Activated CD8-positive, alpha-beta T cell treated with anti-CD3 and anti-CD28 coated beads, Interleukin-2, amount 10 ng/mL, durations not matched to agents 7 days and 5 days (primary cell): ENCODE data around the gene HLA-DPB1. TPM values are rescaled to one million over a fixed set of nuclear protein-coding genes. Genes with fewer than 3 reads are reported as not detected.

ENCODE experiments used
- ATAC-seq: fragments of 150-1000 bp; cut with Tn5 transposase; one replicate; pipeline ENCODE4 v1.10.0; 2021; ENCODE audit warnings: moderate library complexity
- CTCF ChIA-PET: fragments of 350-600 bp; sonication (Branson Sonifier 250); formaldehyde crosslinking; loops from one replicate; lab custom pipeline; 2021; ENCODE audit warnings: antibody characterized with exemption; lab: Charles Lee
- POLR2A ChIA-PET: fragments of 350-600 bp; sonication (Branson Sonifier 250); formaldehyde crosslinking; loops from one replicate; lab custom pipeline; 2021; ENCODE audit warnings: antibody characterized with exemption; lab: Charles Lee
- DNase-seq: peaks from one replicate; pipeline ENCODE4 v3.0.0-alpha.2; 2020
- H3K27ac Mint-ChIP-seq: one replicate; pipeline ENCODE4 v1.8.0; 2021; ENCODE audit warnings: mild to moderate bottlenecking, mixed read lengths
- H3K27me3 Mint-ChIP-seq: one replicate; pipeline ENCODE4 v1.8.0; 2021; ENCODE audit warnings: low read depth, mixed read lengths
- H3K36me3 Mint-ChIP-seq: one replicate; pipeline ENCODE4 v1.8.0; 2021; ENCODE audit warnings: low read depth, mixed read lengths
- H3K4me1 Mint-ChIP-seq: one replicate; pipeline ENCODE4 v1.8.0; 2021; ENCODE audit warnings: low read depth, mixed read lengths
- H3K4me3 Mint-ChIP-seq: one replicate; pipeline ENCODE4 v1.8.0; 2021; ENCODE audit warnings: mild to moderate bottlenecking, mixed read lengths
- H3K9me3 Mint-ChIP-seq: one replicate; pipeline ENCODE4 v1.8.0; 2022; ENCODE audit warnings: mixed read lengths; ENCODE audit not compliant: insufficient read depth
- total RNA-seq, 2 experiments: library from RNA; stranded (reverse); gene quantifications; one replicate each; pipeline ENCODE4 v1.2.3, GENCODE V29; 2021

HLA-DPB1 gene
- total RNA-seq, 2 experiments from 2014 or later, result 21.0 to 22.8 TPM

- peaks cover 17% of the 10 kb centered on the region for H3K4me1 Mint-ChIP-seq
- CTCF ChIA-PET, result interaction anchor here (0.7 to 5.7 kb wide), 19 partner anchors 8 to 153 kb away, joined by 3 to 60 read pairs (median 4); partner anchors contain the start of genes RPS18 and VPS52
- no peak overlapping the region for H3K4me3 Mint-ChIP-seq
- peaks cover 52% of the 10 kb centered on the region for H3K27me3 Mint-ChIP-seq
- peaks cover 2% of the 10 kb centered on the region for H3K9me3 Mint-ChIP-seq
- H3K27ac Mint-ChIP-seq, result no peak overlapping the region
- peak; percentile 61 for ATAC-seq
- POLR2A ChIA-PET, result no interaction called here
- DNase-seq, result peak; percentile 51
- H3K36me3 Mint-ChIP-seq, result no peaks in the 10 kb centered on the region
Observed at GRCh38 chr6:33118525-33119123, 42.8 kb downstream of the HLA-DPB1 start.

- DNase-seq, result no peak
- ATAC-seq, result no peak
- Mint-ChIP-seq H3K4me1 (peaks cover 13% of the 10 kb centered on the region), H3K27me3 (peaks cover 47% of the 10 kb centered on the region), H3K4me3 (no peak overlapping the region), H3K36me3 (peaks cover 2% of the 10 kb centered on the region), H3K9me3 (peaks cover 6% of the 10 kb centered on the region), H3K27ac (no peak overlapping the region)
- CTCF ChIA-PET, result interaction anchor here (0.8 to 5.7 kb wide), 20 partner anchors 9 to 289 kb away, joined by 3 to 60 read pairs (median 4); partner anchors contain the start of genes RPS18 and VPS52
- POLR2A ChIA-PET, result interaction anchor here (1.3 kb wide), 1 partner anchor 152 kb away, joined by 5 read pairs; the partner anchor contains the start of genes RPS18 and VPS52
Observed at GRCh38 chr6:33120001-33120400, 44.2 kb downstream of the HLA-DPB1 start.

- Mint-ChIP-seq H3K9me3 (peaks cover 6% of the 10 kb centered on the region), H3K36me3 (peaks cover 2% of the 10 kb centered on the region), H3K27me3 (peaks cover 34% of the 10 kb centered on the region), H3K4me3 (no peak overlapping the region), H3K27ac (no peak overlapping the region), H3K4me1 (peaks cover under 1% of the 10 kb centered on the region)
- no peak for DNase-seq
- POLR2A ChIA-PET, result no interaction called here
- CTCF ChIA-PET, result interaction anchor here (0.6 to 9.5 kb wide), 12 partner anchors 9 to 125 kb away, joined by 3 to 135 read pairs (median 12); no protein-coding TSS in a partner anchor
- ATAC-seq, result no peak
Observed at GRCh38 chr6:33123181-33123580, 47.4 kb downstream of the HLA-DPB1 start.

GRCh38 chr6:33123732-33124524 lies 48.1 kb downstream of the HLA-DPB1 start:
- H3K27ac Mint-ChIP-seq, result no peak overlapping the region
- H3K4me1 Mint-ChIP-seq, result peaks cover 5% of the 10 kb centered on the region
- H3K9me3 Mint-ChIP-seq, result peaks cover 6% of the 10 kb centered on the region
- DNase-seq (peak; percentile 64), ATAC-seq (peak; percentile 70)
- H3K36me3 Mint-ChIP-seq, result peaks cover 2% of the 10 kb centered on the region
- no peak overlapping the region for H3K4me3 Mint-ChIP-seq
- POLR2A ChIA-PET, result interaction anchor here (1.1 kb wide), 1 partner anchor 124 kb away, joined by 3 read pairs; no protein-coding TSS in a partner anchor
- CTCF ChIA-PET, result interaction anchor here (0.6 to 9.5 kb wide), 26 partner anchors 8 to 134 kb away, joined by 3 to 135 read pairs (median 4); partner anchors contain the start of gene RING1
- peaks cover 35% of the 10 kb centered on the region for H3K27me3 Mint-ChIP-seq

GRCh38 chr6:33124525-33124901 lies 48.7 kb downstream of the HLA-DPB1 start:
- DNase-seq, result no peak
- POLR2A ChIA-PET, result interaction anchor here (1.1 kb wide), 1 partner anchor 124 kb away, joined by 3 read pairs; no protein-coding TSS in a partner anchor
- Mint-ChIP-seq H3K4me3 (no peak overlapping the region), H3K27me3 (peaks cover 35% of the 10 kb centered on the region), H3K36me3 (peaks cover 2% of the 10 kb centered on the region), H3K4me1 (peaks cover 5% of the 10 kb centered on the region), H3K9me3 (peaks cover 6% of the 10 kb centered on the region), H3K27ac (no peak overlapping the region)
- no peak for ATAC-seq
- CTCF ChIA-PET, result interaction anchor here (0.6 to 9.5 kb wide), 27 partner anchors 9 to 135 kb away, joined by 3 to 135 read pairs (median 4); partner anchors contain the start of gene RING1

GRCh38 chr6:33124947-33125346 lies 49.2 kb downstream of the HLA-DPB1 start:
- Mint-ChIP-seq H3K4me3 (no peak overlapping the region), H3K36me3 (peaks cover 2% of the 10 kb centered on the region), H3K27ac (no peak overlapping the region), H3K27me3 (peaks cover 33% of the 10 kb centered on the region), H3K9me3 (peaks cover 6% of the 10 kb centered on the region), H3K4me1 (peaks cover 5% of the 10 kb centered on the region)
- POLR2A ChIA-PET, result no interaction called here
- ATAC-seq (no peak), DNase-seq (no peak)
- CTCF ChIA-PET, result interaction anchor here (1.0 to 9.5 kb wide), 22 partner anchors 9 to 135 kb away, joined by 3 to 135 read pairs (median 6); partner anchors contain the start of gene RING1

GRCh38 chr6:33126101-33126714 lies 50.4 kb downstream of the HLA-DPB1 start:
- DNase-seq (peak; percentile 78), ATAC-seq (peak; percentile 84)
- ChIA-PET POLR2A (no interaction called here), CTCF (interaction anchor here (0.6 to 9.5 kb wide), 37 partner anchors 8 to 238 kb away, joined by 3 to 135 read pairs (median 4); partner anchors contain the start of genes B3GALT4, HLA-DOA, PFDN6 and RING1)
- Mint-ChIP-seq H3K36me3 (peaks cover 2% of the 10 kb centered on the region), H3K4me1 (peaks cover 5% of the 10 kb centered on the region), H3K4me3 (no peak overlapping the region), H3K27me3 (peaks cover 30% of the 10 kb centered on the region), H3K9me3 (peaks cover 6% of the 10 kb centered on the region), H3K27ac (no peak overlapping the region)

GRCh38 chr6:33128318-33128717 lies 52.5 kb downstream of the HLA-DPB1 start:
- DNase-seq, result no peak
- Mint-ChIP-seq H3K27ac (no peak overlapping the region), H3K9me3 (peaks cover 6% of the 10 kb centered on the region), H3K27me3 (peaks cover 38% of the 10 kb centered on the region), H3K4me3 (no peak overlapping the region), H3K36me3 (peaks cover 2% of the 10 kb centered on the region), H3K4me1 (peaks cover 5% of the 10 kb centered on the region)
- ATAC-seq, result no peak
- POLR2A ChIA-PET, result interaction anchor here (0.9 kb wide), 1 partner anchor 121 kb away, joined by 3 read pairs; no protein-coding TSS in a partner anchor
- CTCF ChIA-PET, result interaction anchor here (1.1 to 9.5 kb wide), 12 partner anchors 8 to 143 kb away, joined by 3 to 135 read pairs (median 4); no protein-coding TSS in a partner anchor

- H3K27me3 Mint-ChIP-seq, result peaks cover 33% of the 10 kb centered on the region
- H3K9me3 Mint-ChIP-seq, result no peaks in the 10 kb centered on the region
- DNase-seq, result no peak
- H3K4me3 Mint-ChIP-seq, result no peak overlapping the region
- H3K36me3 Mint-ChIP-seq, result no peaks in the 10 kb centered on the region
- ATAC-seq, result no peak
- no peak overlapping the region for H3K27ac Mint-ChIP-seq
- peaks cover 5% of the 10 kb centered on the region for H3K4me1 Mint-ChIP-seq
- CTCF ChIA-PET, result interaction anchor here (1.2 to 9.5 kb wide), 2 partner anchors 13 to 116 kb away, joined by 4 to 135 read pairs; no protein-coding TSS in a partner anchor
- POLR2A ChIA-PET, result no interaction called here
Observed at GRCh38 chr6:33132081-33132524, 56.3 kb downstream of the HLA-DPB1 start.

- no peaks in the 10 kb centered on the region for H3K4me1 Mint-ChIP-seq
- ChIA-PET POLR2A (no interaction called here), CTCF (interaction anchor here (0.7 to 4.6 kb wide), 12 partner anchors 11 to 152 kb away, joined by 3 to 62 read pairs (median 4); no protein-coding TSS in a partner anchor)
- ATAC-seq (no peak), DNase-seq (no peak)
- H3K36me3 Mint-ChIP-seq, result no peaks in the 10 kb centered on the region
- H3K9me3 Mint-ChIP-seq, result no peaks in the 10 kb centered on the region
- no peak overlapping the region for H3K27ac Mint-ChIP-seq
- H3K27me3 Mint-ChIP-seq, result peaks cover 30% of the 10 kb centered on the region
- H3K4me3 Mint-ChIP-seq, result no peak overlapping the region
Observed at GRCh38 chr6:33136310-33136900, 60.6 kb downstream of the HLA-DPB1 start.
